Stimulated activated naive CD8-positive, alpha-beta T cell treated with anti-CD3 and anti-CD28 coated beads, Interleukin-15, amount 100 ng/mL, for 72 hours (primary cell): ENCODE results near the gene MPPED1.

ENCODE experiments used
- ATAC-seq: fragments of 150-1000 bp; cut with Tn5 transposase; 2 replicates; pipeline ENCODE4 v1.10.0; 2021; ENCODE audit warnings: mild to moderate bottlenecking, moderate library complexity
- DNase-seq, 2 donors: peaks; one replicate each; pipeline ENCODE4 v3.0.0; 2021 to 2022
- H3K27ac Mint-ChIP-seq, 2 donors: one replicate each; pipeline ENCODE4 v1.8.0; 2022; ENCODE audit warnings: mild to moderate bottlenecking in 2 of 2, mixed read lengths in 2 of 2, moderate library complexity in 2 of 2
- H3K27me3 Mint-ChIP-seq: one replicate; pipeline ENCODE4 v1.8.0; 2022; ENCODE audit warnings: mixed read lengths
- H3K4me1 Mint-ChIP-seq: one replicate; pipeline ENCODE4 v1.8.0; 2022; ENCODE audit warnings: mild to moderate bottlenecking, mixed read lengths
- H3K4me3 Mint-ChIP-seq, 2 donors: one replicate each; pipeline ENCODE4 v1.8.0; 2022; ENCODE audit warnings: mild to moderate bottlenecking in 2 of 2, mixed read lengths in 2 of 2, moderate library complexity in 1 of 2
- H3K9me3 Mint-ChIP-seq, 2 donors: one replicate each; pipeline ENCODE4 v1.8.0; 2022; ENCODE audit warnings: mixed read lengths in 2 of 2

MPPED1 gene

GRCh38 chr22:43441751-43442150, 29.9 kb downstream of the MPPED1 start:
- Mint-ChIP-seq H3K4me1 (no peaks in the 10 kb centered on the region), H3K4me3 (no peak overlapping the region), H3K27ac (no peak overlapping the region), H3K9me3 (no peaks in the 10 kb centered on the region), H3K27me3 (peaks cover 16% of the 10 kb centered on the region)
- no peak for DNase-seq
- ATAC-seq = no peak

- no peaks in the 10 kb centered on the region for H3K4me1 Mint-ChIP-seq
- H3K27ac Mint-ChIP-seq = no peak overlapping the region
- no peak overlapping the region for H3K4me3 Mint-ChIP-seq
- H3K27me3 Mint-ChIP-seq = peaks cover 15% of the 10 kb centered on the region
- DNase-seq (no peak), ATAC-seq (no peak)
- no peaks in the 10 kb centered on the region for H3K9me3 Mint-ChIP-seq
Measured at GRCh38 chr22:43442386-43443151, 30.8 kb downstream of the MPPED1 start.

- Mint-ChIP-seq H3K4me3 (no peak overlapping the region), H3K9me3 (no peaks in the 10 kb centered on the region), H3K27me3 (peaks cover 10% of the 10 kb centered on the region), H3K4me1 (no peaks in the 10 kb centered on the region), H3K27ac (no peak overlapping the region)
- DNase-seq = no peak
- no peak for ATAC-seq
Measured at GRCh38 chr22:43443152-43443471, 31.3 kb downstream of the MPPED1 start.

GRCh38 chr22:43446037-43446803, 34.4 kb downstream of the MPPED1 start:
- Mint-ChIP-seq H3K4me3 (no peak overlapping the region), H3K9me3 (no peaks in the 10 kb centered on the region), H3K4me1 (no peaks in the 10 kb centered on the region), H3K27me3 (peaks cover 4% of the 10 kb centered on the region), H3K27ac (no peak overlapping the region)
- no peak for DNase-seq
- ATAC-seq = no peak

GRCh38 chr22:43446916-43447315, 35.1 kb downstream of the MPPED1 start:
- no peaks in the 10 kb centered on the region for H3K4me1 Mint-ChIP-seq

GRCh38 chr22:43447380-43447779, 35.6 kb downstream of the MPPED1 start:
- DNase-seq = no peak

More at GRCh38 chr22:43446916-43447315, 35.1 kb downstream of the MPPED1 start:
- peaks cover 8% of the 10 kb centered on the region for H3K27me3 Mint-ChIP-seq
- no peaks in the 10 kb centered on the region for H3K9me3 Mint-ChIP-seq
- DNase-seq (no peak), ATAC-seq (no peak)
- no peak overlapping the region for H3K4me3 Mint-ChIP-seq
- H3K27ac Mint-ChIP-seq = no peak overlapping the region

GRCh38 chr22:43448048-43448447, 36.2 kb downstream of the MPPED1 start:
- no peaks in the 10 kb centered on the region for H3K4me1 Mint-ChIP-seq
- peaks cover 9% of the 10 kb centered on the region for H3K27me3 Mint-ChIP-seq
- no peak for DNase-seq
- H3K4me3 Mint-ChIP-seq = no peak overlapping the region
- ATAC-seq = no peak
- H3K9me3 Mint-ChIP-seq = no peaks in the 10 kb centered on the region
- H3K27ac Mint-ChIP-seq = no peak overlapping the region

More at GRCh38 chr22:43447380-43447779, 35.6 kb downstream of the MPPED1 start:
- peaks cover 9% of the 10 kb centered on the region for H3K27me3 Mint-ChIP-seq
- H3K9me3 Mint-ChIP-seq = no peaks in the 10 kb centered on the region
- no peaks in the 10 kb centered on the region for H3K4me1 Mint-ChIP-seq
- no peak overlapping the region for H3K4me3 Mint-ChIP-seq
- H3K27ac Mint-ChIP-seq = no peak overlapping the region
- ATAC-seq = no peak

GRCh38 chr22:43449205-43449830, 37.5 kb downstream of the MPPED1 start:
- Mint-ChIP-seq H3K27ac (no peak overlapping the region), H3K9me3 (no peaks in the 10 kb centered on the region), H3K27me3 (peaks cover 13% of the 10 kb centered on the region), H3K4me1 (no peaks in the 10 kb centered on the region), H3K4me3 (no peak overlapping the region)
- ATAC-seq = no peak
- no peak for DNase-seq

GRCh38 chr22:43449831-43450225, 38.0 kb downstream of the MPPED1 start:
- Mint-ChIP-seq H3K4me1 (no peaks in the 10 kb centered on the region), H3K27ac (no peak overlapping the region), H3K9me3 (no peaks in the 10 kb centered on the region), H3K4me3 (no peak overlapping the region), H3K27me3 (peaks cover 18% of the 10 kb centered on the region)
- no peak for DNase-seq
- ATAC-seq = no peak

GRCh38 chr22:43451371-43452050, 39.7 kb downstream of the MPPED1 start:
- no peak overlapping the region for H3K4me3 Mint-ChIP-seq
- H3K4me1 Mint-ChIP-seq = no peaks in the 10 kb centered on the region
- no peaks in the 10 kb centered on the region for H3K9me3 Mint-ChIP-seq
- DNase-seq (no peak), ATAC-seq (no peak)
- H3K27me3 Mint-ChIP-seq = peaks cover 32% of the 10 kb centered on the region
- no peak overlapping the region for H3K27ac Mint-ChIP-seq

- Mint-ChIP-seq H3K27ac (peak overlapping the region in 1 of 2 donors; percentile 49), H3K4me1 (no peaks in the 10 kb centered on the region), H3K9me3 (no peaks in the 10 kb centered on the region), H3K27me3 (peaks cover 52% of the 10 kb centered on the region), H3K4me3 (no peak overlapping the region)
- DNase-seq = no peak
- ATAC-seq = no peak
Measured at GRCh38 chr22:43455846-43456245, 44.0 kb downstream of the MPPED1 start.

- Mint-ChIP-seq H3K4me1 (no peaks in the 10 kb centered on the region), H3K27ac (no peak overlapping the region), H3K27me3 (peaks cover 43% of the 10 kb centered on the region), H3K9me3 (peaks cover 0 to 6% of the 10 kb centered on the region in 2 donors), H3K4me3 (no peak overlapping the region)
- DNase-seq (no peak), ATAC-seq (no peak)
Measured at GRCh38 chr22:43457002-43457401, 45.2 kb downstream of the MPPED1 start.

- Mint-ChIP-seq H3K9me3 (peaks cover 6 to 31% of the 10 kb centered on the region in 2 donors), H3K4me3 (no peak overlapping the region), H3K27me3 (peaks cover 58% of the 10 kb centered on the region), H3K4me1 (no peaks in the 10 kb centered on the region), H3K27ac (no peak overlapping the region)
- no peak for ATAC-seq
- DNase-seq = no peak
Measured at GRCh38 chr22:43462701-43463100, 50.9 kb downstream of the MPPED1 start.

GRCh38 chr22:43464809-43465208, 53.0 kb downstream of the MPPED1 start:
- Mint-ChIP-seq H3K9me3 (peaks cover 6 to 31% of the 10 kb centered on the region in 2 donors), H3K27me3 (peaks cover 59% of the 10 kb centered on the region), H3K27ac (no peak overlapping the region), H3K4me1 (no peaks in the 10 kb centered on the region), H3K4me3 (no peak overlapping the region)
- DNase-seq (no peak), ATAC-seq (no peak)

GRCh38 chr22:43465291-43466015, 53.6 kb downstream of the MPPED1 start:
- Mint-ChIP-seq H3K27me3 (peaks cover 66% of the 10 kb centered on the region), H3K4me3 (no peak overlapping the region), H3K27ac (no peak overlapping the region), H3K4me1 (no peaks in the 10 kb centered on the region), H3K9me3 (peaks cover 6 to 31% of the 10 kb centered on the region in 2 donors)
- DNase-seq (no peak), ATAC-seq (no peak)
